Vagina (tissue), 2 donors: ENCODE results near the gene YEATS4. TPM values are rescaled to one million over a fixed set of nuclear protein-coding genes. Genes with fewer than 3 reads are reported as not detected.

Experiments used
- DNase-seq, 2 donors: peaks; one replicate each; pipeline ENCODE4 v3.0.0-alpha.2; 2017; ENCODE audit errors: extremely low spot score in 2 of 2
- H3K27ac ChIP-seq: fragments of 200-600 bp; sonication (generic); one replicate; pipeline ENCODE4 v1.5.1; 2019
- H3K27me3 ChIP-seq: fragments of 200-600 bp; sonication (generic); one replicate; pipeline ENCODE4 v1.5.1; 2019
- H3K36me3 ChIP-seq, 2 donors: fragments of 200-600 bp; sonication (generic); one replicate each; pipeline ENCODE4 v1.5.1; 2017 to 2019
- H3K4me1 ChIP-seq: fragments of 200-600 bp; sonication (generic); one replicate; pipeline ENCODE4 v1.5.1; 2019
- H3K4me3 ChIP-seq, 2 donors: fragments of 200-600 bp; sonication (generic); 1 replicate in 1 of 2; 2 replicates in 1 of 2; pipeline ENCODE4 v1.5.1; 2016 to 2019
- H3K9me3 ChIP-seq: fragments of 200-600 bp; sonication (generic); one replicate; pipeline ENCODE4 v1.5.1; 2019
- CTCF ChIP-seq, 3 experiments: fragments of 450-650 bp in 2 of 3; fragments of 200-600 bp in 1 of 3; sonication (generic) in 1 of 3; IDR thresholded peaks; one replicate each; pipeline ENCODE4 v1.5.1; 2017 to 2019; ENCODE audit warnings: antibody characterized with exemption in 3 of 3, mild to moderate bottlenecking in 2 of 3, moderate library complexity in 2 of 3
- POLR2A ChIP-seq, 2 donors: fragments of 450-650 bp; IDR thresholded peaks; one replicate each; pipeline ENCODE4 v1.6.1; 2017; ENCODE audit warnings: antibody characterized with exemption in 2 of 2, mild to moderate bottlenecking in 2 of 2, moderate library complexity in 2 of 2
- POLR2AphosphoS5 ChIP-seq, 2 donors: sonication (generic); formaldehyde crosslinking; IDR thresholded peaks; one replicate each; pipeline ENCODE4 v1.9.0; 2017; ENCODE audit warnings: antibody characterized with exemption in 2 of 2, mild to moderate bottlenecking in 2 of 2, low read depth in 1 of 2; ENCODE audit not compliant: insufficient read depth in 1 of 2
- intact Hi-C: fragments of 100-400 bp; cut with DNase I; formaldehyde crosslinking; loops from one replicate; pipeline ENCODE4 v1.15.1; 2023
- total RNA-seq: library from RNA; depleted of rRNA; stranded (reverse); fragments of >200 nt; gene quantifications from one replicate; pipeline ENCODE4 v1.2.3, GENCODE V29; 2016

Gene YEATS4
- total RNA-seq, 1 donor from 2014 or later, result 6.1 TPM

GRCh38 chr12:69343357-69343756 is 16.2 kb upstream of the YEATS4 start:
- no peak for DNase-seq
- Histone ChIP-seq H3K4me3 (no peak overlapping the region), H3K4me1 (no peaks in the 10 kb centered on the region), H3K27me3 (no peaks in the 10 kb centered on the region), H3K36me3 (no peaks in the 10 kb centered on the region), H3K27ac (no peak overlapping the region), H3K9me3 (no peaks in the 10 kb centered on the region)
- no peak for TF ChIP-seq CTCF (IDR thresholded peaks at IDR 0.05)
- TF ChIP-seq POLR2A (IDR thresholded peaks at IDR 0.05), result no peak
- TF ChIP-seq POLR2AphosphoS5 (IDR thresholded peaks at IDR 0.05; ENCODE audit: insufficient read depth in 1 of 2, low read depth in 1 of 2), result no peak
- intact Hi-C loops, result no loop called here

GRCh38 chr12:69343885-69344612 is 15.5 kb upstream of the YEATS4 start:
- Histone ChIP-seq H3K27ac (no peak overlapping the region), H3K9me3 (no peaks in the 10 kb centered on the region), H3K36me3 (no peaks in the 10 kb centered on the region), H3K4me1 (no peaks in the 10 kb centered on the region), H3K4me3 (no peak overlapping the region), H3K27me3 (no peaks in the 10 kb centered on the region)
- DNase-seq, result no peak
- intact Hi-C loops, result no loop called here
- TF ChIP-seq POLR2A (IDR thresholded peaks at IDR 0.05), result no peak
- TF ChIP-seq CTCF (IDR thresholded peaks at IDR 0.05), result no peak
- no peak for TF ChIP-seq POLR2AphosphoS5 (IDR thresholded peaks at IDR 0.05; ENCODE audit: insufficient read depth in 1 of 2, low read depth in 1 of 2)

GRCh38 chr12:69345077-69345476 is 14.5 kb upstream of the YEATS4 start:
- Histone ChIP-seq H3K9me3 (no peaks in the 10 kb centered on the region), H3K27ac (no peak overlapping the region), H3K36me3 (no peaks in the 10 kb centered on the region), H3K4me1 (no peaks in the 10 kb centered on the region), H3K4me3 (no peak overlapping the region), H3K27me3 (no peaks in the 10 kb centered on the region)
- intact Hi-C loops, result no loop called here
- TF ChIP-seq POLR2AphosphoS5 (IDR thresholded peaks at IDR 0.05; ENCODE audit: insufficient read depth in 1 of 2, low read depth in 1 of 2) (no peak), POLR2A (IDR thresholded peaks at IDR 0.05) (no peak), CTCF (IDR thresholded peaks at IDR 0.05) (no peak)
- no peak for DNase-seq

GRCh38 chr12:69345742-69346141 is 13.8 kb upstream of the YEATS4 start:
- no peak overlapping the region for H3K4me3 ChIP-seq
- H3K27me3 ChIP-seq, result no peaks in the 10 kb centered on the region
- DNase-seq, result no peak
- intact Hi-C loops, result no loop called here
- H3K9me3 ChIP-seq, result no peaks in the 10 kb centered on the region
- no peak overlapping the region for H3K27ac ChIP-seq
- no peak for TF ChIP-seq POLR2A (IDR thresholded peaks at IDR 0.05)
- no peak for TF ChIP-seq CTCF (IDR thresholded peaks at IDR 0.05)
- TF ChIP-seq POLR2AphosphoS5 (IDR thresholded peaks at IDR 0.05; ENCODE audit: insufficient read depth in 1 of 2, low read depth in 1 of 2), result no peak
- no peaks in the 10 kb centered on the region for H3K36me3 ChIP-seq
- H3K4me1 ChIP-seq, result no peaks in the 10 kb centered on the region

GRCh38 chr12:69348162-69348938 is 11.2 kb upstream of the YEATS4 start, which contains the start of gene LYZ:
LYZ (plus strand) TSS chr12:69348381; CDS start chr12:69348409, 28 bp downstream.
- H3K27me3 ChIP-seq, result no peaks in the 10 kb centered on the region
- DNase-seq, result no peak
- H3K36me3 ChIP-seq, result no peaks in the 10 kb centered on the region
- no peaks in the 10 kb centered on the region for H3K4me1 ChIP-seq
- H3K4me3 ChIP-seq, result no peak within 1 kb of the TSS
- TF ChIP-seq CTCF (IDR thresholded peaks at IDR 0.05), result no peak
- no peak for TF ChIP-seq POLR2A (IDR thresholded peaks at IDR 0.05)
- no peak for TF ChIP-seq POLR2AphosphoS5 (IDR thresholded peaks at IDR 0.05; ENCODE audit: insufficient read depth in 1 of 2, low read depth in 1 of 2)
- no peaks in the 10 kb centered on the region for H3K9me3 ChIP-seq
- intact Hi-C loops, result no loop called here
- H3K27ac ChIP-seq, result no peak within 1 kb of the TSS
